Liver (tissue), 9 donors: ENCODE measurements around the gene DAG1. TPM values are rescaled to one million over a fixed set of nuclear protein-coding genes. Genes with fewer than 3 reads are reported as not detected.

Experiments
- DNase-seq: peaks from one replicate; pipeline ENCODE4 v3.0.0-alpha.2; 2017; ENCODE audit warnings: low spot score
- H3K27ac ChIP-seq, 2 donors: one replicate each; pipeline ENCODE4 v1.7.0; 2013; ENCODE audit warnings: inconsistent platforms in 2 of 2, low read length in 2 of 2, control low read depth in 1 of 2, low read depth in 1 of 2, mild to moderate bottlenecking in 1 of 2
- H3K27me3 ChIP-seq, 4 donors: one replicate each; pipeline versions ENCODE4 v1.6.1 to v1.7.0; 2013; ENCODE audit warnings: low read length in 3 of 4, inconsistent platforms in 1 of 4, mild to moderate bottlenecking in 1 of 4, moderate library complexity in 1 of 4; ENCODE audit not compliant: control insufficient read depth in 4 of 4, insufficient read depth in 4 of 4
- H3K36me3 ChIP-seq, 4 donors: one replicate each; pipeline versions ENCODE4 v1.6.1 to v1.7.0; 2013; ENCODE audit warnings: low read length in 3 of 4, mild to moderate bottlenecking in 3 of 4, low read depth in 1 of 4, moderate library complexity in 1 of 4; ENCODE audit not compliant: control insufficient read depth in 4 of 4, insufficient read depth in 3 of 4
- H3K4me1 ChIP-seq, 4 donors: one replicate each; pipeline versions ENCODE4 v1.6.1 to v1.7.0; 2013; ENCODE audit warnings: low read length in 3 of 4, mild to moderate bottlenecking in 3 of 4, moderate library complexity in 1 of 4; ENCODE audit not compliant: control insufficient read depth in 4 of 4, insufficient read depth in 4 of 4
- H3K4me3 ChIP-seq, 3 donors: one replicate each; pipeline versions ENCODE4 v1.6.1 to v1.7.0; 2013; ENCODE audit warnings: low read length in 3 of 3, control low read depth in 1 of 3, low read depth in 1 of 3, mild to moderate bottlenecking in 1 of 3
- H3K9ac ChIP-seq, 2 donors: one replicate each; pipeline ENCODE4 v1.7.0; 2013; ENCODE audit warnings: low read length in 2 of 2, mild to moderate bottlenecking in 2 of 2, moderate library complexity in 2 of 2, control low read depth in 1 of 2, low read depth in 1 of 2
- H3K9me3 ChIP-seq, 4 donors: one replicate each; pipeline versions ENCODE4 v1.6.1 to v1.7.0; 2013; ENCODE audit warnings: low read length in 3 of 4; ENCODE audit not compliant: control insufficient read depth in 4 of 4
- EGR1 ChIP-seq, 2 donors: IDR thresholded peaks; 2 replicates each; pipeline ENCODE4 v1.6.1; 2016 to 2018; ENCODE audit warnings: antibody characterized with exemption in 2 of 2, low read depth in 2 of 2
- FOXA1 ChIP-seq: IDR thresholded peaks from 2 replicates; pipeline ENCODE4 v1.6.1; 2016; ENCODE audit warnings: antibody characterized with exemption
- FOXA2 ChIP-seq: IDR thresholded peaks from 2 replicates; pipeline ENCODE4 v1.6.1; 2016; ENCODE audit warnings: antibody characterized with exemption
- GABPA ChIP-seq, 2 donors: IDR thresholded peaks in 1 of 2; conservative IDR thresholded peaks in 1 of 2; 2 replicates each; pipeline ENCODE4 v1.6.1; 2016; ENCODE audit warnings: antibody characterized with exemption in 2 of 2, mild to moderate bottlenecking in 1 of 2, moderate library complexity in 1 of 2
- HNF4A ChIP-seq, 2 donors: conservative IDR thresholded peaks; 2 replicates each; pipeline ENCODE4 v1.6.1; 2016; ENCODE audit warnings: antibody characterized with exemption in 2 of 2, mild to moderate bottlenecking in 2 of 2
- HNF4G ChIP-seq: IDR thresholded peaks from 2 replicates; pipeline ENCODE4 v1.6.1; 2016; ENCODE audit warnings: antibody characterized with exemption
- JUND ChIP-seq, 2 donors: IDR thresholded peaks; 2 replicates each; pipeline ENCODE4 v1.6.1; 2016; ENCODE audit warnings: antibody characterized with exemption in 2 of 2
- NR2F2 ChIP-seq: IDR thresholded peaks from 2 replicates; pipeline ENCODE4 v1.6.1; 2016; ENCODE audit warnings: antibody characterized with exemption
- RAD21 ChIP-seq, 2 donors: IDR thresholded peaks; 2 replicates each; pipeline ENCODE4 v1.6.1; 2016; ENCODE audit warnings: antibody characterized with exemption in 2 of 2, mild to moderate bottlenecking in 2 of 2
- RXRA ChIP-seq, 2 donors: IDR thresholded peaks; 2 replicates each; pipeline ENCODE4 v1.6.1; 2017 to 2018; ENCODE audit warnings: antibody characterized with exemption in 2 of 2, mild to moderate bottlenecking in 1 of 2
- SP1 ChIP-seq: IDR thresholded peaks from 2 replicates; pipeline ENCODE4 v1.6.1; 2018; ENCODE audit warnings: antibody characterized with exemption, mild to moderate bottlenecking
- TAF1 ChIP-seq: conservative IDR thresholded peaks from 2 replicates; pipeline ENCODE4 v1.6.1; 2016; ENCODE audit warnings: antibody characterized with exemption, mild to moderate bottlenecking
- YY1 ChIP-seq: IDR thresholded peaks from 2 replicates; pipeline ENCODE4 v1.6.1; 2016; ENCODE audit warnings: antibody characterized with exemption, mild to moderate bottlenecking
- WGBS: extraction: QIAGEN DNeasy Blood & Tissue Kit; methylation state at CpG from one replicate; pipeline ENCODE4 v1.1.7; 2013; 5-methylcytosine and 5-hydroxymethylcytosine counted together
- polyA plus RNA-seq, 2 donors: library from polyadenylated mRNA; stranded (reverse) in 1 of 2; unstranded in 1 of 2; fragments of 200-250 nt in 1 of 2; fragments of >200 nt in 1 of 2; fragmentation: Nextera tagmentation in 1 of 2; extraction: Ambion mirVana in 1 of 2; gene quantifications; one replicate each; pipeline versions ENCODE4 v1.2.1 to v1.2.3, GENCODE V29; 2013 to 2015
- total RNA-seq, 2 donors: library from RNA; depleted of rRNA; stranded (reverse); fragments of >200 nt; gene quantifications; one replicate each; pipeline ENCODE4 v1.2.3, GENCODE V29; 2014
- TF ChIP-seq, protein P1 (sequence below): IDR thresholded peaks from 2 replicates; pipeline ENCODE4 v1.6.1; 2016; ENCODE audit warnings: antibody characterized with exemption
- TF ChIP-seq, protein P2 (sequence below): IDR thresholded peaks from 2 replicates; pipeline ENCODE4 v1.6.1; 2016; ENCODE audit warnings: antibody characterized with exemption
- TF ChIP-seq, protein P3 (sequence below): fragments of 150-350 bp; IDR thresholded peaks from 2 replicates; pipeline ENCODE4 v1.5.1; 2017; ENCODE audit warnings: improper control_type of control experiment, low read depth, low read length; ENCODE audit not compliant: missing input control
- TF ChIP-seq, protein P4 (sequence below): IDR thresholded peaks from 2 replicates; pipeline ENCODE4 v1.6.1; 2016; ENCODE audit warnings: antibody characterized with exemption
- TF ChIP-seq, protein P5 (sequence below): IDR thresholded peaks from 2 replicates; pipeline ENCODE4 v1.6.1; 2016; ENCODE audit warnings: antibody characterized with exemption, mild to moderate bottlenecking
- donor health status: healthy.
- donor health status: healthy.
- donor health status: healthy.
- donor health status: healthy.
- donor health status: healthy.

Gene DAG1
- total and polyA plus RNA-seq, 4 donors: 12.1 to 54.4 (median 28.5) TPM

DNA sequence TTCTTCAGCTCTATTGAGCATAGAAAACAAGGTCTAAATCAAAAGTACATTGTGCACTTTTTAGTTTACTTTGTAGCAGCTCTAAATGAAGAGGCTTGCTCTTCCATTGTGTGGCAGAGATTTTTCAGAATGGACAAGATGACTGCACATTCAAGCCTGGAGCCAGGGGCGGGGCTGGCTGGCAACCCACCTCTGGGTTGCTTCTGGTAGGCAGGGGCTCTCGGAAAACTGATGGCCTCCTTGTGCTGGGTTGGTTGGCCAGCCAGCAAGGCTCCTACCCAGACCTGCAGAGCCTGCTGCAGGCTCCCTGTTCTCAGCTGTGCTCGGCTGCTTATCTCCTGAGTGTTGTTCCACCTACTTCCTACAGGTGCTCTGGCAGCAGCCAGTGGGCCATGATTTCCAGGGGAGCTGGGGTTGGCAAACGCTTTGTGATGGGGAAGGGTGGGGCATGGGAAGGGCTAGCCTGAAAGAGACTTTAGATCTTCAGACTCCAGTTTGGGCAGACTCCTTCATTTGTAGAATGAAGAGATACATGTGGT, 93.0 kb downstream of the DAG1 start:
- no peak overlapping the region for H3K4me3 ChIP-seq
- TF ChIP-seq SP1 (no peak), EGR1 (IDR thresholded peaks at IDR 0.05; ENCODE audit: low read depth in 2 of 2) (no peak), HNF4G (no peak), JUND (IDR thresholded peaks at IDR 0.05) (no peak), NR2F2 (no peak), GABPA (IDR thresholded peaks at IDR 0.05 in 1 of 2, conservative IDR thresholded peaks at IDR 0.05 in 1 of 2) (no peak), YY1 (no peak), TAF1 (no peak), RXRA (IDR thresholded peaks at IDR 0.05) (no peak), RAD21 (IDR thresholded peaks at IDR 0.05) (no peak), FOXA1 (no peak), FOXA2 (no peak), HNF4A (conservative IDR thresholded peaks at IDR 0.05) (no peak)
- TF ChIP-seq, protein P1, sequence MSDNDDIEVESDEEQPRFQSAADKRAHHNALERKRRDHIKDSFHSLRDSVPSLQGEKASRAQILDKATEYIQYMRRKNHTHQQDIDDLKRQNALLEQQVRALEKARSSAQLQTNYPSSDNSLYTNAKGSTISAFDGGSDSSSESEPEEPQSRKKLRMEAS: no peak
- TF ChIP-seq, protein P2, sequence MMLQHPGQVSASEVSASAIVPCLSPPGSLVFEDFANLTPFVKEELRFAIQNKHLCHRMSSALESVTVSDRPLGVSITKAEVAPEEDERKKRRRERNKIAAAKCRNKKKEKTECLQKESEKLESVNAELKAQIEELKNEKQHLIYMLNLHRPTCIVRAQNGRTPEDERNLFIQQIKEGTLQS: no peak
- TF ChIP-seq, protein P3, sequence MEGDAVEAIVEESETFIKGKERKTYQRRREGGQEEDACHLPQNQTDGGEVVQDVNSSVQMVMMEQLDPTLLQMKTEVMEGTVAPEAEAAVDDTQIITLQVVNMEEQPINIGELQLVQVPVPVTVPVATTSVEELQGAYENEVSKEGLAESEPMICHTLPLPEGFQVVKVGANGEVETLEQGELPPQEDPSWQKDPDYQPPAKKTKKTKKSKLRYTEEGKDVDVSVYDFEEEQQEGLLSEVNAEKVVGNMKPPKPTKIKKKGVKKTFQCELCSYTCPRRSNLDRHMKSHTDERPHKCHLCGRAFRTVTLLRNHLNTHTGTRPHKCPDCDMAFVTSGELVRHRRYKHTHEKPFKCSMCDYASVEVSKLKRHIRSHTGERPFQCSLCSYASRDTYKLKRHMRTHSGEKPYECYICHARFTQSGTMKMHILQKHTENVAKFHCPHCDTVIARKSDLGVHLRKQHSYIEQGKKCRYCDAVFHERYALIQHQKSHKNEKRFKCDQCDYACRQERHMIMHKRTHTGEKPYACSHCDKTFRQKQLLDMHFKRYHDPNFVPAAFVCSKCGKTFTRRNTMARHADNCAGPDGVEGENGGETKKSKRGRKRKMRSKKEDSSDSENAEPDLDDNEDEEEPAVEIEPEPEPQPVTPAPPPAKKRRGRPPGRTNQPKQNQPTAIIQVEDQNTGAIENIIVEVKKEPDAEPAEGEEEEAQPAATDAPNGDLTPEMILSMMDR: no peak
- TF ChIP-seq, protein P4, sequence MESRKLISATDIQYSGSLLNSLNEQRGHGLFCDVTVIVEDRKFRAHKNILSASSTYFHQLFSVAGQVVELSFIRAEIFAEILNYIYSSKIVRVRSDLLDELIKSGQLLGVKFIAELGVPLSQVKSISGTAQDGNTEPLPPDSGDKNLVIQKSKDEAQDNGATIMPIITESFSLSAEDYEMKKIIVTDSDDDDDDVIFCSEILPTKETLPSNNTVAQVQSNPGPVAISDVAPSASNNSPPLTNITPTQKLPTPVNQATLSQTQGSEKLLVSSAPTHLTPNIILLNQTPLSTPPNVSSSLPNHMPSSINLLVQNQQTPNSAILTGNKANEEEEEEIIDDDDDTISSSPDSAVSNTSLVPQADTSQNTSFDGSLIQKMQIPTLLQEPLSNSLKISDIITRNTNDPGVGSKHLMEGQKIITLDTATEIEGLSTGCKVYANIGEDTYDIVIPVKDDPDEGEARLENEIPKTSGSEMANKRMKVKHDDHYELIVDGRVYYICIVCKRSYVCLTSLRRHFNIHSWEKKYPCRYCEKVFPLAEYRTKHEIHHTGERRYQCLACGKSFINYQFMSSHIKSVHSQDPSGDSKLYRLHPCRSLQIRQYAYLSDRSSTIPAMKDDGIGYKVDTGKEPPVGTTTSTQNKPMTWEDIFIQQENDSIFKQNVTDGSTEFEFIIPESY: no peak
- TF ChIP-seq, protein P5, sequence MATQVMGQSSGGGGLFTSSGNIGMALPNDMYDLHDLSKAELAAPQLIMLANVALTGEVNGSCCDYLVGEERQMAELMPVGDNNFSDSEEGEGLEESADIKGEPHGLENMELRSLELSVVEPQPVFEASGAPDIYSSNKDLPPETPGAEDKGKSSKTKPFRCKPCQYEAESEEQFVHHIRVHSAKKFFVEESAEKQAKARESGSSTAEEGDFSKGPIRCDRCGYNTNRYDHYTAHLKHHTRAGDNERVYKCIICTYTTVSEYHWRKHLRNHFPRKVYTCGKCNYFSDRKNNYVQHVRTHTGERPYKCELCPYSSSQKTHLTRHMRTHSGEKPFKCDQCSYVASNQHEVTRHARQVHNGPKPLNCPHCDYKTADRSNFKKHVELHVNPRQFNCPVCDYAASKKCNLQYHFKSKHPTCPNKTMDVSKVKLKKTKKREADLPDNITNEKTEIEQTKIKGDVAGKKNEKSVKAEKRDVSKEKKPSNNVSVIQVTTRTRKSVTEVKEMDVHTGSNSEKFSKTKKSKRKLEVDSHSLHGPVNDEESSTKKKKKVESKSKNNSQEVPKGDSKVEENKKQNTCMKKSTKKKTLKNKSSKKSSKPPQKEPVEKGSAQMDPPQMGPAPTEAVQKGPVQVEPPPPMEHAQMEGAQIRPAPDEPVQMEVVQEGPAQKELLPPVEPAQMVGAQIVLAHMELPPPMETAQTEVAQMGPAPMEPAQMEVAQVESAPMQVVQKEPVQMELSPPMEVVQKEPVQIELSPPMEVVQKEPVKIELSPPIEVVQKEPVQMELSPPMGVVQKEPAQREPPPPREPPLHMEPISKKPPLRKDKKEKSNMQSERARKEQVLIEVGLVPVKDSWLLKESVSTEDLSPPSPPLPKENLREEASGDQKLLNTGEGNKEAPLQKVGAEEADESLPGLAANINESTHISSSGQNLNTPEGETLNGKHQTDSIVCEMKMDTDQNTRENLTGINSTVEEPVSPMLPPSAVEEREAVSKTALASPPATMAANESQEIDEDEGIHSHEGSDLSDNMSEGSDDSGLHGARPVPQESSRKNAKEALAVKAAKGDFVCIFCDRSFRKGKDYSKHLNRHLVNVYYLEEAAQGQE: no peak
- WGBS: 84% methylated on average over 4 of the region's 4 CpGs
- H3K27ac ChIP-seq: no peak overlapping the region
- no peaks in the 10 kb centered on the region for H3K36me3 ChIP-seq
- DNase-seq: no peak
- H3K4me1 ChIP-seq: no peaks in the 10 kb centered on the region
- no peaks in the 10 kb centered on the region for H3K9me3 ChIP-seq
- H3K27me3 ChIP-seq: no peaks in the 10 kb centered on the region
- H3K9ac ChIP-seq: no peak overlapping the region
